Measurements from ENCODE around the gene BEND6. TPM values are rescaled to one million over a fixed set of nuclear protein-coding genes. Genes with fewer than 3 reads are reported as not detected.

The BEND6 gene
- total RNA-seq, 5 donors from 2014 or later (not counting 1 experiment from before 2014, with no cell fraction given): not detected

- no peaks in the 10 kb centered on the region for H3K9me3 ChIP-seq
- H3K4me3 Mint-ChIP-seq: no peak overlapping the region
- no peak overlapping the region for H3K27ac ChIP-seq (ENCODE audit: low read length)
- peaks cover 21% of the 10 kb centered on the region for H3K36me3 Mint-ChIP-seq
- H3K27me3 ChIP-seq (replicated peaks in 1 of 2; ENCODE audit: control insufficient read depth in 2 of 2, extremely low read depth in 1 of 2, insufficient read depth in 2 of 2, low read length in 1 of 2): no peaks in the 10 kb centered on the region
- H3K27ac Mint-ChIP-seq: no peak overlapping the region
- no peak for DNase-seq
- H3K9me3 Mint-ChIP-seq: no peaks in the 10 kb centered on the region
- POLR2A ChIA-PET: no interaction called here
- no peak overlapping the region for H3K4me3 ChIP-seq (ENCODE audit: control insufficient read depth in 1 of 2, extremely low read depth in 1 of 2, low read length in 1 of 2)
- no peaks in the 10 kb centered on the region for H3K27me3 Mint-ChIP-seq
- H3K4me1 Mint-ChIP-seq: no peaks in the 10 kb centered on the region
- no peak for ATAC-seq (replicated peaks in 1 of 4)
- peaks cover 0 to 2% of the 10 kb centered on the region in 2 donors for H3K36me3 ChIP-seq (ENCODE audit: control insufficient read depth in 2 of 2, extremely low read depth in 1 of 2, insufficient read depth in 1 of 2, low read length in 1 of 2)
- no peaks in the 10 kb centered on the region for H3K4me1 ChIP-seq (ENCODE audit: control insufficient read depth in 1 of 2, extremely low read depth in 1 of 2, insufficient read depth in 2 of 2, low read length in 2 of 2)
- CTCF ChIA-PET: no interaction called here
These were observed 120.2 kb downstream of the BEND6 start for GRCh38 chr6:57075092-57075491.

Other genes starting within 250 kb of the BEND6 start
- 10 to 100 TPM; 12.5 to 20.5 (median 15.2) TPM for gene KIAA1586, start 91.6 kb downstream of the BEND6 start, total RNA-seq
- gene ZNF451, start 135.1 kb downstream of the BEND6 start, total RNA-seq: 100 to 1,000 TPM in 2 of 5 donors, 10 to 100 TPM in 3; 68.0 to 124 (median 78.1) TPM
- 1 to 10 TPM; 3.2 to 5.1 (median 3.9) TPM for gene BAG2, start 217.2 kb downstream of the BEND6 start, total RNA-seq